H9 (cell line): ENCODE measurements around the gene KRT2. TPM values are rescaled to one million over a fixed set of nuclear protein-coding genes. Genes with fewer than 3 reads are reported as not detected.

Experiments
- DNase-seq: peaks from one replicate; pipeline ENCODE4 v3.0.0-alpha.2; 2017
- H2AFZ ChIP-seq: one replicate; pipeline ENCODE4 v1.6.1; 2013; ENCODE audit warnings: mild to moderate bottlenecking, low read length, control low read depth, moderate library complexity
- H2AK5ac ChIP-seq: 2 replicates; pipeline ENCODE4 v1.6.1; 2013; ENCODE audit warnings: low read length, control low read depth, mixed read lengths; ENCODE audit not compliant: insufficient read length
- H2BK120ac ChIP-seq: one replicate; pipeline ENCODE4 v1.6.1; 2013; ENCODE audit warnings: low read depth, mild to moderate bottlenecking, low read length, control low read depth, inconsistent platforms; ENCODE audit not compliant: poor library complexity, severe bottlenecking
- H2BK12ac ChIP-seq: 2 replicates; pipeline ENCODE4 v1.6.1; 2013; ENCODE audit warnings: low read length, control low read depth, mixed read lengths, low read depth; ENCODE audit not compliant: insufficient read length
- H2BK15ac ChIP-seq: 2 replicates; pipeline ENCODE4 v1.6.1; 2013; ENCODE audit warnings: low read depth, low read length, control low read depth
- H2BK20ac ChIP-seq: one replicate; pipeline ENCODE4 v1.6.1; 2013; ENCODE audit warnings: low read depth, mild to moderate bottlenecking, low read length, control low read depth, inconsistent platforms; ENCODE audit not compliant: poor library complexity, severe bottlenecking
- H2BK5ac ChIP-seq: 2 replicates; pipeline ENCODE4 v1.6.1; 2013; ENCODE audit warnings: low read length, control low read depth, mixed read lengths; ENCODE audit not compliant: insufficient read length
- H3K14ac ChIP-seq: 2 replicates; pipeline ENCODE4 v1.6.1; 2013; ENCODE audit warnings: low read length, control low read depth; ENCODE audit not compliant: insufficient read depth
- H3K18ac ChIP-seq: 2 replicates; pipeline ENCODE4 v1.6.1; 2013; ENCODE audit warnings: low read depth, mild to moderate bottlenecking, mixed read lengths, low read length, control low read depth; ENCODE audit not compliant: insufficient read length
- H3K23ac ChIP-seq: 2 replicates; pipeline ENCODE4 v1.6.1; 2013; ENCODE audit warnings: low read length, control low read depth, mixed read lengths, low read depth; ENCODE audit not compliant: insufficient read length
- H3K23me2 ChIP-seq: 2 replicates; pipeline ENCODE4 v1.6.1; 2013; ENCODE audit warnings: low read depth, mild to moderate bottlenecking, mixed read lengths, low read length, control low read depth; ENCODE audit not compliant: insufficient read length, poor library complexity, severe bottlenecking
- H3K27ac ChIP-seq: 2 replicates; pipeline ENCODE4 v1.5.1; 2013; ENCODE audit warnings: low read length, control low read depth, mixed read lengths, low read depth; ENCODE audit not compliant: insufficient read length
- H3K27me3 ChIP-seq: 2 replicates; pipeline ENCODE4 v1.6.1; 2013; ENCODE audit warnings: low read length, control low read depth, inconsistent platforms; ENCODE audit not compliant: insufficient read depth
- H3K4ac ChIP-seq: 2 replicates; pipeline ENCODE4 v1.6.1; 2013; ENCODE audit warnings: low read depth, mild to moderate bottlenecking, control low read depth, inconsistent platforms, low read length, moderate library complexity
- H3K4me1 ChIP-seq: 2 replicates; pipeline ENCODE4 v1.6.1; 2013; ENCODE audit warnings: low read length, control low read depth, inconsistent platforms; ENCODE audit not compliant: insufficient read depth
- H3K4me2 ChIP-seq: 2 replicates; pipeline ENCODE4 v1.6.1; 2013; ENCODE audit warnings: low read length, control low read depth, mixed read lengths; ENCODE audit not compliant: insufficient read length, insufficient read depth
- H3K56ac ChIP-seq: 2 replicates; pipeline ENCODE4 v1.6.1; 2013; ENCODE audit warnings: low read depth, mild to moderate bottlenecking, mixed read lengths, low read length, control low read depth; ENCODE audit not compliant: insufficient read length
- H3K79me1 ChIP-seq: 2 replicates; pipeline ENCODE4 v1.6.1; 2013; ENCODE audit warnings: low read depth, mild to moderate bottlenecking, moderate library complexity, low read length, control low read depth, inconsistent platforms; ENCODE audit not compliant: insufficient read depth, poor library complexity, severe bottlenecking
- H3K79me2 ChIP-seq: 2 replicates; pipeline ENCODE4 v1.6.1; 2013; ENCODE audit warnings: low read length, control low read depth, inconsistent platforms; ENCODE audit not compliant: insufficient read depth
- H3K9ac ChIP-seq: 2 replicates; pipeline ENCODE4 v1.6.1; 2013; ENCODE audit warnings: low read length, control low read depth, mixed read lengths; ENCODE audit not compliant: insufficient read length; ENCODE audit errors: extremely low read depth
- H3K9me3 ChIP-seq: one replicate; pipeline ENCODE4 v1.6.1; 2013; ENCODE audit warnings: low read depth, low read length, inconsistent platforms; ENCODE audit not compliant: control insufficient read depth
- H3T11ph ChIP-seq: one replicate; pipeline ENCODE4 v1.6.1; 2013; ENCODE audit warnings: mild to moderate bottlenecking, low read length, control low read depth, inconsistent platforms
- H4K20me1 ChIP-seq: one replicate; pipeline ENCODE4 v1.6.1; 2013; ENCODE audit not compliant: control insufficient read depth, insufficient read length, insufficient read depth
- H4K5ac ChIP-seq: 2 replicates; pipeline ENCODE4 v1.6.1; 2013; ENCODE audit warnings: low read depth, mild to moderate bottlenecking, mixed read lengths, low read length, control low read depth; ENCODE audit not compliant: insufficient read length
- H4K8ac ChIP-seq: replicated peaks from 2 replicates; pipeline ENCODE4 v1.6.1; 2013; ENCODE audit warnings: low read length, control low read depth, mixed read lengths, low read depth; ENCODE audit not compliant: insufficient read length
- H4K91ac ChIP-seq: 2 replicates; pipeline ENCODE4 v1.6.1; 2013; ENCODE audit warnings: low read depth, mild to moderate bottlenecking, moderate library complexity, mixed read lengths, low read length, control low read depth; ENCODE audit not compliant: insufficient read length
- H3K27ac Mint-ChIP-seq, 3 experiments: 2 replicates in 2 of 3; 3 replicates in 1 of 3; pipeline ENCODE4 v1.8.0; 2020 to 2021; ENCODE audit warnings: mixed read lengths in 3 of 3, mild to moderate bottlenecking in 1 of 3, moderate library complexity in 1 of 3
- H3K27me3 Mint-ChIP-seq: 2 replicates; pipeline ENCODE4 v1.8.0; 2021; ENCODE audit warnings: low read depth, mild to moderate bottlenecking, moderate library complexity, mixed read lengths
- H3K36me3 Mint-ChIP-seq, 3 experiments: 2 replicates in 2 of 3; 3 replicates in 1 of 3; pipeline ENCODE4 v1.8.0; 2020 to 2021; ENCODE audit warnings: low read depth in 3 of 3, mixed read lengths in 3 of 3; ENCODE audit not compliant: insufficient read depth in 1 of 3
- H3K4me1 Mint-ChIP-seq, 2 experiments: 2 replicates each; pipeline ENCODE4 v1.8.0; 2020; ENCODE audit warnings: mixed read lengths in 2 of 2
- H3K4me3 Mint-ChIP-seq, 2 experiments: 2 replicates in 1 of 2; 3 replicates in 1 of 2; pipeline ENCODE4 v1.8.0; 2020 to 2021; ENCODE audit warnings: mild to moderate bottlenecking in 2 of 2, mixed read lengths in 2 of 2, moderate library complexity in 1 of 2
- H3K9me3 Mint-ChIP-seq, 2 experiments: 2 replicates in 1 of 2; 3 replicates in 1 of 2; pipeline ENCODE4 v1.8.0; 2020; ENCODE audit warnings: mild to moderate bottlenecking in 2 of 2, mixed read lengths in 2 of 2, moderate library complexity in 1 of 2
- WGBS: extraction: QIAGEN DNeasy Blood & Tissue Kit; methylation state at CpG from one replicate; pipeline ENCODE4 v1.1.7; 2013; ENCODE audit warnings: missing lambda C conversion rate, low lambda C conversion rate, mixed read lengths; ENCODE audit not compliant: insufficient read length; ENCODE audit errors: extremely low coverage; 5-methylcytosine and 5-hydroxymethylcytosine counted together
- total RNA-seq: library from RNA; stranded (reverse); gene quantifications from 2 replicates; pipeline ENCODE4 v1.2.1, GENCODE V29; 2021
- TF ChIP-seq, protein P1 (sequence below): fragments of 200-600 bp; sonication (generic); conservative IDR thresholded peaks from 3 replicates; pipeline ENCODE4 v1.8.0; 2021; ENCODE audit warnings: antibody characterized with exemption, mild to moderate bottlenecking

The KRT2 gene
- total RNA-seq, 1 experiment from 2014 or later = not detected

DNA sequence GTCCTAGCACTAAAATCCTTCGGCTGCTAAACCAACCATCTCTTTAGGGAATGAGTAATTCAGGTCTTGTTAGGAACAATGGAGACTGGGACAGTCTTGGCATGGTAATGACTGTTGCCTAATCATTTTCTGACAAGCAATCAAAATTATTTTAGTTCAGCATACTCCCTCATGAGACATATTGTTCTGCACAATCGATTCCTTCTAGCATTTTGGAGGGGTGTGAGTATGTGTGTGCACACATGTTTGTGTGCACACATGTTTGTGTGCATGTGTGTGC, 30.3 kb upstream of the KRT2 start:
- Mint-ChIP-seq H3K36me3 (no peaks in the 10 kb centered on the region), H3K9me3 (no peaks in the 10 kb centered on the region), H3K27me3 (peaks cover 54% of the 10 kb centered on the region), H3K4me3 (no peak overlapping the region), H3K4me1 (peaks cover 0 to 5% of the 10 kb centered on the region in 2 experiments; a peak in 2 of 4 replicates), H3K27ac (no peak overlapping the region; a peak in 1 of 7 replicates)
- Histone ChIP-seq H3K4me1 (no peaks in the 10 kb centered on the region), H3K23me2 (no peaks in the 10 kb centered on the region), H2AK5ac (no peak overlapping the region), H2BK5ac (no peak overlapping the region), H3K18ac (no peak overlapping the region), H2AFZ (no peak overlapping the region), H3K56ac (no peak overlapping the region), H3K23ac (no peak overlapping the region), H3K4me2 (no peak overlapping the region), H3K9ac (no peak overlapping the region), H2BK120ac (no peak overlapping the region), H3K79me2 (no peaks in the 10 kb centered on the region), H4K5ac (no peak overlapping the region), H3K14ac (no peak overlapping the region), H4K8ac (no peak overlapping the region), H4K91ac (no peak overlapping the region), H2BK12ac (no peak overlapping the region), H3K27ac (no peak overlapping the region), H3K27me3 (no peaks in the 10 kb centered on the region; the same call in 1 of the 2 replicates), H3K79me1 (no peaks in the 10 kb centered on the region), H2BK20ac (no peak overlapping the region), H4K20me1 (no peaks in the 10 kb centered on the region), H3K4ac (no peak overlapping the region), H3T11ph (no peak overlapping the region), H2BK15ac (no peak overlapping the region), H3K9me3 (no peaks in the 10 kb centered on the region)
- TF ChIP-seq, protein P1, sequence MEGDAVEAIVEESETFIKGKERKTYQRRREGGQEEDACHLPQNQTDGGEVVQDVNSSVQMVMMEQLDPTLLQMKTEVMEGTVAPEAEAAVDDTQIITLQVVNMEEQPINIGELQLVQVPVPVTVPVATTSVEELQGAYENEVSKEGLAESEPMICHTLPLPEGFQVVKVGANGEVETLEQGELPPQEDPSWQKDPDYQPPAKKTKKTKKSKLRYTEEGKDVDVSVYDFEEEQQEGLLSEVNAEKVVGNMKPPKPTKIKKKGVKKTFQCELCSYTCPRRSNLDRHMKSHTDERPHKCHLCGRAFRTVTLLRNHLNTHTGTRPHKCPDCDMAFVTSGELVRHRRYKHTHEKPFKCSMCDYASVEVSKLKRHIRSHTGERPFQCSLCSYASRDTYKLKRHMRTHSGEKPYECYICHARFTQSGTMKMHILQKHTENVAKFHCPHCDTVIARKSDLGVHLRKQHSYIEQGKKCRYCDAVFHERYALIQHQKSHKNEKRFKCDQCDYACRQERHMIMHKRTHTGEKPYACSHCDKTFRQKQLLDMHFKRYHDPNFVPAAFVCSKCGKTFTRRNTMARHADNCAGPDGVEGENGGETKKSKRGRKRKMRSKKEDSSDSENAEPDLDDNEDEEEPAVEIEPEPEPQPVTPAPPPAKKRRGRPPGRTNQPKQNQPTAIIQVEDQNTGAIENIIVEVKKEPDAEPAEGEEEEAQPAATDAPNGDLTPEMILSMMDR = no peak
- DNase-seq = no peak
- no CpG with 5 or more reads among the region's 2 CpGs for WGBS
